ENCODE results near the gene JAZF1.
A peak's percentile ranks its signal among the peaks of the same experiment; 100 is the strongest.

Gene JAZF1

GRCh38 chr7:28203508-28204240 lies 23.1 kb upstream of the JAZF1 start:
- peaks cover 0 to 2% (median 0%) of the 10 kb centered on the region in 5 experiments for H3K9me3 ChIP-seq (ENCODE audit: control extremely low read depth in 1 of 5, control insufficient read depth in 4 of 5, insufficient read depth in 2 of 5, low read depth in 1 of 5, low read length in 4 of 5)
- POLR2A ChIA-PET = no interaction called here
- no peaks in the 10 kb centered on the region for H3K36me3 ChIP-seq (ENCODE audit: control insufficient read depth in 4 of 4, insufficient read depth in 4 of 4, low read length in 3 of 4)
- CTCF ChIA-PET = no interaction called here
- H3K27ac ChIP-seq (ENCODE audit: insufficient read depth in 1 of 2, low read depth in 1 of 2, low read length in 2 of 2, poor library complexity in 1 of 2, severe bottlenecking in 2 of 2) = no peak overlapping the region
- no peak overlapping the region for H3K4me3 ChIP-seq (ENCODE audit: control insufficient read depth in 1 of 7, extremely low read depth in 1 of 7, insufficient read depth in 4 of 7, low read depth in 2 of 7, low read length in 6 of 7)
- peak; percentile 66 to 84 (median 70) for DNase-seq
- 80% methylated on average over 2 of the region's 5 CpGs for WGBS (ENCODE audit: insufficient coverage)
- H3K4me1 ChIP-seq (ENCODE audit: control extremely low read depth in 1 of 4, control insufficient read depth in 4 of 4, insufficient read depth in 4 of 4, low read length in 3 of 4) = peaks cover 0 to 4% (median 0%) of the 10 kb centered on the region in 4 experiments
- H3K27me3 ChIP-seq (replicated peaks in 2 of 5; ENCODE audit: control insufficient read depth in 4 of 5, insufficient read depth in 5 of 5, low read length in 4 of 5) = no peaks in the 10 kb centered on the region

DNA sequence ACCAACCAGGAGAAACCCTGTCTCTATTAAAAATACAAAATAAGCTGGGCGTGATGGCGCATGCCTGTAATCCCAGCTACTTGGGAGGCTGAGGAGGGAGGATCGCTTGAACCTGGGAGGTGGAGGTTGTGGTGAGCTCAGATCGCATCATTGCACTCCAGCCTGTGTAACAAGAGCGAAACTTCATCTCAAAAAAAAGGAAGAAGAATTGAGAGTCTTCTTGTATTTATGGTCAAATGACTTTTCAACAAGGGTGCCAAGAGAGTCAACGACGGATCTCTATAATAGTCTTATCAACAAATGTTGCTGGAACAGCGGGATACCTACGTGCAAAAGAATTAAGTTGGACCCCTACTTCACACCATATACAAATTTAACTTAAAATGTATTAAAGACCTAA lies 21.6 kb upstream of the JAZF1 start:
- H3K4me1 ChIP-seq (ENCODE audit: control extremely low read depth in 1 of 4, control insufficient read depth in 4 of 4, insufficient read depth in 4 of 4, low read length in 3 of 4) = no peaks in the 10 kb centered on the region

DNA sequence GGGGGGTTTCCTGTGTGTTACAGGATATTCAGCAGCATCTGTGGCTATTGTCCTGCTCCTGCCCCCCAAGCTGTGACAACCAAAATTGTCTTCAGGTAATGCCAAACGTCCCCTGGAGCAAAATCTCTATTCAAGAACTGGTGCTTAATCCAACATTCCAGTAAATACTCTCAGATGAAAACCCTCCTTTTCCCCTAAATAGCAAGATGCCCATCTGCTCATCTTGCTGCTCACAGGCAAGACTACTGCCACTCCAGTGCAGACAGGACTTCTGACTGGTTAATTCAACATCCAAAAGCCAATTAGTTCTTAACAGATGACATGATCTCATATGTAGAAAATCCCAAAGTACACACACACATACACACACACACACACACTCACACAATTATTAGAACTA lies 20.5 kb upstream of the JAZF1 start:
- Histone ChIP-seq H3K36me3 (ENCODE audit: control insufficient read depth in 4 of 4, insufficient read depth in 4 of 4, low read length in 3 of 4) (no peaks in the 10 kb centered on the region), H3K27ac (ENCODE audit: insufficient read depth in 1 of 2, low read depth in 1 of 2, low read length in 2 of 2, poor library complexity in 1 of 2, severe bottlenecking in 2 of 2) (no peak overlapping the region), H3K9me3 (ENCODE audit: control extremely low read depth in 1 of 5, control insufficient read depth in 4 of 5, insufficient read depth in 2 of 5, low read depth in 1 of 5, low read length in 4 of 5) (no peaks in the 10 kb centered on the region), H3K27me3 (replicated peaks in 2 of 5; ENCODE audit: control insufficient read depth in 4 of 5, insufficient read depth in 5 of 5, low read length in 4 of 5) (no peaks in the 10 kb centered on the region), H3K4me1 (ENCODE audit: control extremely low read depth in 1 of 4, control insufficient read depth in 4 of 4, insufficient read depth in 4 of 4, low read length in 3 of 4) (no peaks in the 10 kb centered on the region), H3K4me3 (ENCODE audit: control insufficient read depth in 1 of 7, extremely low read depth in 1 of 7, insufficient read depth in 4 of 7, low read depth in 2 of 7, low read length in 6 of 7) (no peak overlapping the region)
- WGBS (ENCODE audit: insufficient coverage) = 100% methylated on average over 1 of the region's 1 CpG
- no peak for DNase-seq
- CTCF ChIA-PET = no interaction called here
- POLR2A ChIA-PET = no interaction called here

More for the DNA sequence above, 21.6 kb upstream of the JAZF1 start:
- Histone ChIP-seq H3K27me3 (replicated peaks in 2 of 5; ENCODE audit: control insufficient read depth in 4 of 5, insufficient read depth in 5 of 5, low read length in 4 of 5) (no peaks in the 10 kb centered on the region), H3K9me3 (ENCODE audit: control extremely low read depth in 1 of 5, control insufficient read depth in 4 of 5, insufficient read depth in 2 of 5, low read depth in 1 of 5, low read length in 4 of 5) (peaks cover 0 to 2% (median 0%) of the 10 kb centered on the region in 5 experiments), H3K36me3 (ENCODE audit: control insufficient read depth in 4 of 4, insufficient read depth in 4 of 4, low read length in 3 of 4) (no peaks in the 10 kb centered on the region), H3K4me3 (ENCODE audit: control insufficient read depth in 1 of 7, extremely low read depth in 1 of 7, insufficient read depth in 4 of 7, low read depth in 2 of 7, low read length in 6 of 7) (no peak overlapping the region), H3K27ac (ENCODE audit: insufficient read depth in 1 of 2, low read depth in 1 of 2, low read length in 2 of 2, poor library complexity in 1 of 2, severe bottlenecking in 2 of 2) (no peak overlapping the region)
- POLR2A ChIA-PET = no interaction called here
- 97% methylated on average over 3 of the region's 9 CpGs for WGBS (ENCODE audit: insufficient coverage)
- CTCF ChIA-PET = no interaction called here
- DNase-seq = no peak

- Histone ChIP-seq H3K9me3 (ENCODE audit: control extremely low read depth in 1 of 5, control insufficient read depth in 4 of 5, insufficient read depth in 2 of 5, low read depth in 1 of 5, low read length in 4 of 5) (no peaks in the 10 kb centered on the region), H3K4me3 (ENCODE audit: control insufficient read depth in 1 of 7, extremely low read depth in 1 of 7, insufficient read depth in 4 of 7, low read depth in 2 of 7, low read length in 6 of 7) (no peak overlapping the region), H3K27ac (ENCODE audit: insufficient read depth in 1 of 2, low read depth in 1 of 2, low read length in 2 of 2, poor library complexity in 1 of 2, severe bottlenecking in 2 of 2) (no peak overlapping the region), H3K27me3 (replicated peaks in 2 of 5; ENCODE audit: control insufficient read depth in 4 of 5, insufficient read depth in 5 of 5, low read length in 4 of 5) (no peaks in the 10 kb centered on the region), H3K4me1 (ENCODE audit: control extremely low read depth in 1 of 4, control insufficient read depth in 4 of 4, insufficient read depth in 4 of 4, low read length in 3 of 4) (no peaks in the 10 kb centered on the region), H3K36me3 (ENCODE audit: control insufficient read depth in 4 of 4, insufficient read depth in 4 of 4, low read length in 3 of 4) (no peaks in the 10 kb centered on the region)
- 40% methylated on average over 1 of the region's 2 CpGs for WGBS (ENCODE audit: insufficient coverage)
- ChIA-PET POLR2A (interaction anchor here (0.7 kb wide), 1 partner anchor 1004 kb away, joined by 3 read pairs; no protein-coding TSS in a partner anchor), CTCF (no interaction called here)
- peak; percentile 67 to 86 (median 75) for DNase-seq
Measured at GRCh38 chr7:28200598-28200997, 20.0 kb upstream of the JAZF1 start.

DNA sequence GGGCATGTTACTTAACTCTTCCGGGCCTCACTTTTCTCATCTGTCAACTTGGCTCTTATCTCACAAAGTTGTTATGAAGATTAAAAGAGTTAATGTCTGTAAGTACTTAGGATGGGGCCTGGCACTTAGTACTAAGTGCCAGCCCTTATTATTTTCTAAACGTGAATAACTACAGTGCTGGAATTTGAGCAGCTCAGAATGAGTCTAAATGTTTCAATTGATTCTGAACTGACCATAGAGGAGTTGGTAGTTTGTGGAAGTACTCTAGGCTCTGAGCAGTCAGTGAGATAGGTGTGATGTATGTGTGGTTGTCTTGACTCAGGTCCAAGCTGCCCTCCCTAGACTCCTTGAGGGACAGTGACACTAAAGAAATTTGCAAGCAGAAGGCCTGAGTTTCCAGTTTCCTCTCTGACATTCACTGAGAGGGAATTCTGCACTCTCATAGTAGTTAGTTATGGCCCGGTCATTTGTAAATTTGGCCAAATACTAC lies 18.5 kb upstream of the JAZF1 start:
- no peaks in the 10 kb centered on the region for H3K4me1 ChIP-seq (ENCODE audit: control extremely low read depth in 1 of 4, control insufficient read depth in 4 of 4, insufficient read depth in 4 of 4, low read length in 3 of 4)
- H3K27me3 ChIP-seq (replicated peaks in 2 of 5; ENCODE audit: control insufficient read depth in 4 of 5, insufficient read depth in 5 of 5, low read length in 4 of 5) = no peaks in the 10 kb centered on the region
- no peak overlapping the region for H3K27ac ChIP-seq (ENCODE audit: insufficient read depth in 1 of 2, low read depth in 1 of 2, low read length in 2 of 2, poor library complexity in 1 of 2, severe bottlenecking in 2 of 2)
- no peak for DNase-seq
- 100% methylated on average over 2 of the region's 3 CpGs for WGBS (ENCODE audit: insufficient coverage)
- CTCF ChIA-PET = no interaction called here
- H3K36me3 ChIP-seq (ENCODE audit: control insufficient read depth in 4 of 4, insufficient read depth in 4 of 4, low read length in 3 of 4) = no peaks in the 10 kb centered on the region
- POLR2A ChIA-PET = interaction anchor here (0.5 kb wide), 1 partner anchor 386 kb away, joined by 3 read pairs; no protein-coding TSS in a partner anchor
- no peaks in the 10 kb centered on the region for H3K9me3 ChIP-seq (ENCODE audit: control extremely low read depth in 1 of 5, control insufficient read depth in 4 of 5, insufficient read depth in 2 of 5, low read depth in 1 of 5, low read length in 4 of 5)
- no peak overlapping the region for H3K4me3 ChIP-seq (ENCODE audit: control insufficient read depth in 1 of 7, extremely low read depth in 1 of 7, insufficient read depth in 4 of 7, low read depth in 2 of 7, low read length in 6 of 7)

GRCh38 chr7:28195910-28196620 lies 15.5 kb upstream of the JAZF1 start:
- Histone ChIP-seq H3K4me3 (ENCODE audit: control insufficient read depth in 1 of 7, extremely low read depth in 1 of 7, insufficient read depth in 4 of 7, low read depth in 2 of 7, low read length in 6 of 7) (no peak overlapping the region), H3K36me3 (ENCODE audit: control insufficient read depth in 4 of 4, insufficient read depth in 4 of 4, low read length in 3 of 4) (no peaks in the 10 kb centered on the region), H3K27me3 (replicated peaks in 2 of 5; ENCODE audit: control insufficient read depth in 4 of 5, insufficient read depth in 5 of 5, low read length in 4 of 5) (no peaks in the 10 kb centered on the region), H3K9me3 (ENCODE audit: control extremely low read depth in 1 of 5, control insufficient read depth in 4 of 5, insufficient read depth in 2 of 5, low read depth in 1 of 5, low read length in 4 of 5) (no peaks in the 10 kb centered on the region), H3K27ac (ENCODE audit: insufficient read depth in 1 of 2, low read depth in 1 of 2, low read length in 2 of 2, poor library complexity in 1 of 2, severe bottlenecking in 2 of 2) (no peak overlapping the region), H3K4me1 (ENCODE audit: control extremely low read depth in 1 of 4, control insufficient read depth in 4 of 4, insufficient read depth in 4 of 4, low read length in 3 of 4) (no peaks in the 10 kb centered on the region)
- POLR2A ChIA-PET = no interaction called here
- no peak for DNase-seq
- 92% methylated on average over 2 of the region's 4 CpGs for WGBS (ENCODE audit: insufficient coverage)
- CTCF ChIA-PET = interaction anchor here (1.8 kb wide), 1 partner anchor 12 kb away, joined by 6 read pairs; no protein-coding TSS in a partner anchor
